ENCODE data around the gene TRA2A. TPM values are rescaled to one million over a fixed set of nuclear protein-coding genes. Genes with fewer than 3 reads are reported as not detected.
A peak's percentile ranks its signal among the peaks of the same experiment; 100 is the strongest.

The TRA2A gene
- total and polyA plus RNA-seq, 2 of the 13 experiments (the other 11 are each of a cell fraction or from before 2014, with no cell fraction given): 39.1 to 41.6 TPM

GRCh38 chr7:23470330-23471105 lies 61.3 kb downstream of the TRA2A start, which contains the start of gene IGF2BP3 (continued):
- TF ChIP-seq, protein P1, sequence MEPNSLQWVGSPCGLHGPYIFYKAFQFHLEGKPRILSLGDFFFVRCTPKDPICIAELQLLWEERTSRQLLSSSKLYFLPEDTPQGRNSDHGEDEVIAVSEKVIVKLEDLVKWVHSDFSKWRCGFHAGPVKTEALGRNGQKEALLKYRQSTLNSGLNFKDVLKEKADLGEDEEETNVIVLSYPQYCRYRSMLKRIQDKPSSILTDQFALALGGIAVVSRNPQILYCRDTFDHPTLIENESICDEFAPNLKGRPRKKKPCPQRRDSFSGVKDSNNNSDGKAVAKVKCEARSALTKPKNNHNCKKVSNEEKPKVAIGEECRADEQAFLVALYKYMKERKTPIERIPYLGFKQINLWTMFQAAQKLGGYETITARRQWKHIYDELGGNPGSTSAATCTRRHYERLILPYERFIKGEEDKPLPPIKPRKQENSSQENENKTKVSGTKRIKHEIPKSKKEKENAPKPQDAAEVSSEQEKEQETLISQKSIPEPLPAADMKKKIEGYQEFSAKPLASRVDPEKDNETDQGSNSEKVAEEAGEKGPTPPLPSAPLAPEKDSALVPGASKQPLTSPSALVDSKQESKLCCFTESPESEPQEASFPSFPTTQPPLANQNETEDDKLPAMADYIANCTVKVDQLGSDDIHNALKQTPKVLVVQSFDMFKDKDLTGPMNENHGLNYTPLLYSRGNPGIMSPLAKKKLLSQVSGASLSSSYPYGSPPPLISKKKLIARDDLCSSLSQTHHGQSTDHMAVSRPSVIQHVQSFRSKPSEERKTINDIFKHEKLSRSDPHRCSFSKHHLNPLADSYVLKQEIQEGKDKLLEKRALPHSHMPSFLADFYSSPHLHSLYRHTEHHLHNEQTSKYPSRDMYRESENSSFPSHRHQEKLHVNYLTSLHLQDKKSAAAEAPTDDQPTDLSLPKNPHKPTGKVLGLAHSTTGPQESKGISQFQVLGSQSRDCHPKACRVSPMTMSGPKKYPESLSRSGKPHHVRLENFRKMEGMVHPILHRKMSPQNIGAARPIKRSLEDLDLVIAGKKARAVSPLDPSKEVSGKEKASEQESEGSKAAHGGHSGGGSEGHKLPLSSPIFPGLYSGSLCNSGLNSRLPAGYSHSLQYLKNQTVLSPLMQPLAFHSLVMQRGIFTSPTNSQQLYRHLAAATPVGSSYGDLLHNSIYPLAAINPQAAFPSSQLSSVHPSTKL (CRISPR knock-in tag; IDR thresholded peaks at IDR 0.05): peak; percentile 53
- TF ChIP-seq ZFP1 (CRISPR knock-in tag; IDR thresholded peaks at IDR 0.05) (peak; percentile 50; the same call in 1 of the 2 replicates), THAP9 (CRISPR knock-in tag; IDR thresholded peaks at IDR 0.05; ENCODE audit: borderline replicate concordance) (0 out of 2 replicates have a peak, but pooled peaks have one; percentile 39), ZNF33B (CRISPR knock-in tag; IDR thresholded peaks at IDR 0.05) (no peak), ZNF160 (CRISPR knock-in tag; IDR thresholded peaks at IDR 0.05) (0 out of 2 replicates have a peak, but pooled peaks have one; percentile 22), SOX5 (CRISPR knock-in tag; IDR thresholded peaks at IDR 0.05; ENCODE audit: borderline replicate concordance) (no peak; the same call in 1 of the 2 replicates), TRIM24 (CRISPR knock-in tag; IDR thresholded peaks at IDR 0.05) (no peak), CREM (IDR thresholded peaks at IDR 0.05) (peak; percentile 37; the same call in 1 of the 2 replicates), CREM (CRISPR knock-in tag; IDR thresholded peaks at IDR 0.05) (no peak), DMAP1 (CRISPR knock-in tag; IDR thresholded peaks at IDR 0.05) (peak; percentile 87), ZFP62 (CRISPR knock-in tag; IDR thresholded peaks at IDR 0.05) (no peak), DR1 (CRISPR knock-in tag; IDR thresholded peaks at IDR 0.05) (peak; percentile 42; the same call in 1 of the 2 replicates), GABPA (IDR thresholded peaks at IDR 0.05; ENCODE audit: low read depth, low read length) (no peak), GABPA (CRISPR knock-in tag; IDR thresholded peaks at IDR 0.05; ENCODE audit: low read depth) (peak; percentile 32; the same call in 1 of the 2 replicates), SOX6 (IDR thresholded peaks at IDR 0.05) (no peak), SOX6 (CRISPR knock-in tag; IDR thresholded peaks at IDR 0.05) (peak; percentile 60), POGZ (CRISPR knock-in tag; IDR thresholded peaks at IDR 0.05) (0 out of 2 replicates have a peak, but pooled peaks have one; percentile 2), ZNF589 (CRISPR knock-in tag; conservative IDR thresholded peaks at IDR 0.05) (0 out of 2 replicates have a peak, but pooled peaks have one; percentile 50)
- TF ChIP-seq, protein P2, sequence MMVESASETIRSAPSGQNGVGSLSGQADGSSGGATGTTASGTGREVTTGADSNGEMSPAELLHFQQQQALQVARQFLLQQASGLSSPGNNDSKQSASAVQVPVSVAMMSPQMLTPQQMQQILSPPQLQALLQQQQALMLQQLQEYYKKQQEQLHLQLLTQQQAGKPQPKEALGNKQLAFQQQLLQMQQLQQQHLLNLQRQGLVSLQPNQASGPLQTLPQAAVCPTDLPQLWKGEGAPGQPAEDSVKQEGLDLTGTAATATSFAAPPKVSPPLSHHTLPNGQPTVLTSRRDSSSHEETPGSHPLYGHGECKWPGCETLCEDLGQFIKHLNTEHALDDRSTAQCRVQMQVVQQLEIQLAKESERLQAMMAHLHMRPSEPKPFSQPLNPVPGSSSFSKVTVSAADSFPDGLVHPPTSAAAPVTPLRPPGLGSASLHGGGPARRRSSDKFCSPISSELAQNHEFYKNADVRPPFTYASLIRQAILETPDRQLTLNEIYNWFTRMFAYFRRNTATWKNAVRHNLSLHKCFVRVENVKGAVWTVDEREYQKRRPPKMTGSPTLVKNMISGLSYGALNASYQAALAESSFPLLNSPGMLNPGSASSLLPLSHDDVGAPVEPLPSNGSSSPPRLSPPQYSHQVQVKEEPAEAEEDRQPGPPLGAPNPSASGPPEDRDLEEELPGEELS (CRISPR knock-in tag; IDR thresholded peaks at IDR 0.05): peak; percentile 34; the same call in 1 of the 2 replicates
- TF ChIP-seq, protein P3, sequence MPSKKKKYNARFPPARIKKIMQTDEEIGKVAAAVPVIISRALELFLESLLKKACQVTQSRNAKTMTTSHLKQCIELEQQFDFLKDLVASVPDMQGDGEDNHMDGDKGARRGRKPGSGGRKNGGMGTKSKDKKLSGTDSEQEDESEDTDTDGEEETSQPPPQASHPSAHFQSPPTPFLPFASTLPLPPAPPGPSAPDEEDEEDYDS (CRISPR knock-in tag; IDR thresholded peaks at IDR 0.05): peak; percentile 96

All from HepG2 (cell line).